ENCODE data around the gene FGF16.
"Not testable (repeated sequence)": the region's sequence is repeated elsewhere in the genome, so short reads cannot be mapped to it uniquely, and the experiment has no call there.

Gene FGF16

GRCh38 chrX:77446908-77447652, at the start of gene FGF16:
Gene FGF16, plus strand, starts transcription at chrX:77447389. Its CDS starts 286 bp downstream, at chrX:77447675.
- no peak for FAIRE-seq

GRCh38 chrX:77398330-77398954, 48.7 kb upstream of the FGF16 start:
- no peak for FAIRE-seq

GRCh38 chrX:77404419-77404818, 42.8 kb upstream of the FGF16 start:
- no peak for FAIRE-seq

- FAIRE-seq = not testable (repeated sequence)
These were observed 39.4 kb upstream of the FGF16 start for GRCh38 chrX:77407821-77408220.

- no peak for FAIRE-seq
These were observed 34.6 kb upstream of the FGF16 start for GRCh38 chrX:77412631-77413030.

GRCh38 chrX:77415161-77415560, 32.0 kb upstream of the FGF16 start:
- no peak for FAIRE-seq

GRCh38 chrX:77415882-77416281, 31.3 kb upstream of the FGF16 start:
- no peak for FAIRE-seq

- no peak for FAIRE-seq
These were observed 24.1 kb upstream of the FGF16 start for GRCh38 chrX:77422891-77423648.

- no peak for FAIRE-seq
These were observed 20.4 kb upstream of the FGF16 start for GRCh38 chrX:77426811-77427210.

GRCh38 chrX:77427611-77428010, 19.6 kb upstream of the FGF16 start:
- no peak for FAIRE-seq

GRCh38 chrX:77428551-77428950, 18.6 kb upstream of the FGF16 start:
- FAIRE-seq = no peak

- FAIRE-seq = no peak
These were observed 16.0 kb upstream of the FGF16 start for GRCh38 chrX:77431227-77431626.

- FAIRE-seq = no peak
These were observed 14.2 kb upstream of the FGF16 start for GRCh38 chrX:77433001-77433400.

- no peak for FAIRE-seq
These were observed 12.2 kb upstream of the FGF16 start for GRCh38 chrX:77434962-77435361.

- FAIRE-seq = no peak
These were observed 10.9 kb upstream of the FGF16 start for GRCh38 chrX:77436271-77436670.

- no peak for FAIRE-seq
These were observed 10.5 kb upstream of the FGF16 start for GRCh38 chrX:77436682-77437081.

- FAIRE-seq = no peak
These were observed 6.9 kb upstream of the FGF16 start for GRCh38 chrX:77440330-77440729.

- no peak for FAIRE-seq
These were observed 6.2 kb upstream of the FGF16 start for GRCh38 chrX:77441033-77441432.

GRCh38 chrX:77441479-77441878, 5.7 kb upstream of the FGF16 start:
- no peak for FAIRE-seq

- FAIRE-seq = no peak
These were observed 4.5 kb upstream of the FGF16 start for GRCh38 chrX:77442728-77443127.

- FAIRE-seq = no peak
These were observed 3.1 kb upstream of the FGF16 start for GRCh38 chrX:77444075-77444474.

GRCh38 chrX:77444545-77444944, 2.6 kb upstream of the FGF16 start:
- FAIRE-seq = no peak

- FAIRE-seq = no peak
These were observed 1.1 kb upstream of the FGF16 start for GRCh38 chrX:77446029-77446585.

Measured in G401.6 (cell line).